GM19193 (cell line): Measurements from ENCODE around the gene TSC22D4.

Experiments
- POLR2A ChIP-seq: IDR thresholded peaks from 4 replicates; pipeline ENCODE4 v1.6.1; 2011; ENCODE audit not compliant: insufficient read depth, insufficient read length; ENCODE audit errors: extremely low read depth

TSC22D4 gene

GRCh38 chr7:100465299-100465698, 13.7 kb downstream of the TSC22D4 start:
- TF ChIP-seq POLR2A: no peak

GRCh38 chr7:100464791-100465190, 14.2 kb downstream of the TSC22D4 start:
- TF ChIP-seq POLR2A: no peak

GRCh38 chr7:100464210-100464660, 14.8 kb downstream of the TSC22D4 start, which contains the start of gene SPACDR:
SPACDR (minus strand) TSS chr7:100464260; CDS start chr7:100464025, 235 bp downstream.
- TF ChIP-seq POLR2A: no peak

GRCh38 chr7:100457033-100457432, 22.0 kb downstream of the TSC22D4 start:
- no peak for TF ChIP-seq POLR2A

GRCh38 chr7:100456562-100456961, 22.5 kb downstream of the TSC22D4 start:
- no peak for TF ChIP-seq POLR2A

- TF ChIP-seq POLR2A: no peak
These were observed 23.8 kb downstream of the TSC22D4 start for GRCh38 chr7:100455206-100455605.

- no peak for TF ChIP-seq POLR2A
These were observed 26.5 kb downstream of the TSC22D4 start for GRCh38 chr7:100452513-100452912.

- no peak for TF ChIP-seq POLR2A
These were observed 29.7 kb downstream of the TSC22D4 start for GRCh38 chr7:100449190-100449795.

- TF ChIP-seq POLR2A: no peak
These were observed 33.0 kb downstream of the TSC22D4 start for GRCh38 chr7:100446040-100446439.

- no peak for TF ChIP-seq POLR2A
These were observed 34.4 kb downstream of the TSC22D4 start for GRCh38 chr7:100444311-100445278.

- no peak for TF ChIP-seq POLR2A
These were observed 35.7 kb downstream of the TSC22D4 start for GRCh38 chr7:100443096-100443840.

GRCh38 chr7:100441641-100442535, 37.1 kb downstream of the TSC22D4 start:
- TF ChIP-seq POLR2A: no peak

GRCh38 chr7:100438172-100438571, 40.8 kb downstream of the TSC22D4 start:
- TF ChIP-seq POLR2A: no peak
